Activated CD4-positive, alpha-beta T cell treated with anti-CD3 and anti-CD28 coated beads for 48 hours (primary cell): ENCODE measurements around the gene CLASP1.
"Not testable (repeated sequence)": the region's sequence is repeated elsewhere in the genome, so short reads cannot be mapped to it uniquely, and the experiment has no call there.

Experiments
- DNase-seq: peaks from one replicate; pipeline ENCODE4 v3.0.0-alpha.2; 2020

CLASP1 gene

DNA sequence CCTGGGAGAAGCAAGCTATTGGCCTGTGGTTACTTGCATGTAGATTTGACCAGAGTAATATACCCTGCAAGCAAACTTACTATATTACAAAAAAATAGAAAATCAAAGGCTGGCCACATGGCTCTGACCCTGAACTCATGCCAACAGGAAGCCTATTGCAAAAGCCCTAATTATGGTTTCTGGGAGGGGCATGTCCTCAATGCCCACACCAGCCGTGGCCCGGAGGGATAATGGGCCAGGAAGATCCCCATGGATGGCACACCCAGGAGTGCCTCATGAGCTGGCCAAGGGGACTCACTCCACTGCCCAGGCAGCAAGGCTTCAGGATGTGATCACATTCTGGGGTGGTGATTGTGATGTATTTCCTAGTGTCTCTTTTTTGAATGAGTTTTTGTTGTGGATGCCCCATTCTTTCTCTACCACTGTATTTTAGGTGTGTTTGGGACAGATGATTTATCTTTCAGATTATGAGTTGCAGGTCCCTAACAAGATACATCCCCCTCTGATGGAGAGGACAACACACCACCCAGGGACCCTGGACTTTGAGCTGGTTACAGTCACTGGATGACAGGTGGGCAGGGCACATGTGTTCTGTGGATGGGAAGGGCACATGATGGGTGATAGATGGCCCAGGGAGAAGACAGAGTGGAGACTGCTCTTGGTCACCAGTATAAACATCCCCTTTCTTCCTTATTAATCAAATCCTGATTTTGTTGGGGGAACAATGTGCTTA, 345.6 kb downstream of the CLASP1 start:
- no peak for DNase-seq

DNA sequence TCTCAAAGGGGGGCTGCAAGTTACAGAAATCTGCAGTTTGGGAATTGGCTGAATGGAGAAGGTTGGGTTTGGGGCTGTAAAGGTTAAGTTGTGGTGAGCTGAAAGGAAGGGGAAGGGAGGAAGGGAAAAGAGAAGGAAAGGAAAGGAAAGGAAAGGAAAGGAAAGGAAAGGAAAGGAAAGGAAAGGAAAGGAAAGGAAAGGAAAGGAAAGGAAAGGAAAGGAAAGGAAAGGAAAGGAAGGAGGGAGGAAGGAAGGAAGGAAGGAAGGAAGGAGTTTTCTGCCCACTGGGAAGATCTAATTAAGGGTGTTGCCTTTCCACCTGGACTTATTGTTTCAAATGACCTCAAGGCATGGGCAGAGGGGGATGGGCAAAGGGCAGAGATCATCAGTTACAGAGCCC, 348.1 kb downstream of the CLASP1 start:
- not testable (repeated sequence) for DNase-seq

DNA sequence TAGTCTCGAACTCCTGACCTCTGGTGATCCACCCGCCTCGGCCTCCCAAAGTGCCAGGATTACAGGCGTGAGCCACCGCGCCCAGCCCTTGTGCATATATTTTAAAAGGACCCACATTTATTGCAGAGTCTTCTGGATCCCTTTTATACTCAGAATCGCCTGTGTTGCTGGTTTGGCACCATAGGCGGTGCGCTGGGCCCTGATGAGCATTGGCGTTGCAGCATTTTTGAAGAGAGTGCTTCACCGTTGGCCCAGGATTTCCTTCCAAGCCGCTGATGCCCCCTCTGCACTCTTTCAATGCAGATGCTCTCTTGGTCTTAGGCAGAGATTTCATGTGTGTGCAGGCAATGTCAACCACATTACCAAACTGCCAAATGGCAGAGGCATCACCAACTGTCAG, 350.8 kb downstream of the CLASP1 start:
- no peak for DNase-seq

DNA sequence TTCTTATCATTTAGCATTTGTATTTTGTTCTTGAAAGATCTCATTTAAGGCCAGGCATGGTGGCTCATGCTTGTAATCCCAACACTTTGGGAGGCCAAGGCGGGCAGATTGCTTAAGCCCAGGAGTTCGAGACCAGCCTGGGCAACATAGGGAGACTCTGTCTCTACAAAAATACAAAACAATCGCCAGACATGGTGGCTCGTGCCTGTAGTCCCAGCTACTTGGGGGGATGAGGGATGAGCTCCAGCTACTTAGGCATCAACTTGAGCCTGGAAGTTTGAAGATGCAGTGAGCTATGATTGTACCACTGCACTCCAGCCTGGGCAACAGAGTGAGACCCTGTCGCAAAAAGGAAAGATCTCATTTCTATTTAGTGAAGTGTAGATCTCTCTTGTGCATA, 351.4 kb downstream of the CLASP1 start:
- not testable (repeated sequence) for DNase-seq

DNA sequence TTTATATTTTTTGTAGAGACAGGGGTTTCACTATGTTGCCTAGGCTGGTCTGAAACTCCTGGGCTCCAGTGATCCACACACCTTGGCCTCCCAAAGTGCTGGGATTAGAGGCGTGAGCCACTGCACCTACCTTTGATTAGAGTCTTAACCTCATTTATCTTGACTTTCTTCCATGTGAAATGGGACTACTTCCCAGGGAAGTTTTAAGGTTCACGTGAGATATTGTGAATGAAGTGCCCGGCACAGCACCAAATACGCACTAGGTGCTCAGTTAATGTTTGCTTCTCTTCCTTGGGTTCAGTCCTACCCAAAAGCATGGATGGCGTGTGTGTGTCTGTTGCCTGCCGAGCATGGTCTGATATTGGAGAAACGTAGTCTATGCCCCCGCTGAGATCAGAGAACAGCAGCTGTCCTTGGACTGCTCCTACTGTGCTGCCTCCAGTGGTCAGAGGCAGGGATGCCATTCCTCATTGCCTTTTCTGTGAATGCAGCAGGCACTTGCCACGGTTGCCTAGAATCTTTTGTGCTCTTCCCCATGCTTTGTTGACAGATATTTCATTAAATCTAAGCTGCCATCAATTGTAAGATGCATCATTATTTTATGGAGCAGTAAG, 351.9 kb downstream of the CLASP1 start:
- peak; percentile 28 for DNase-seq

DNA sequence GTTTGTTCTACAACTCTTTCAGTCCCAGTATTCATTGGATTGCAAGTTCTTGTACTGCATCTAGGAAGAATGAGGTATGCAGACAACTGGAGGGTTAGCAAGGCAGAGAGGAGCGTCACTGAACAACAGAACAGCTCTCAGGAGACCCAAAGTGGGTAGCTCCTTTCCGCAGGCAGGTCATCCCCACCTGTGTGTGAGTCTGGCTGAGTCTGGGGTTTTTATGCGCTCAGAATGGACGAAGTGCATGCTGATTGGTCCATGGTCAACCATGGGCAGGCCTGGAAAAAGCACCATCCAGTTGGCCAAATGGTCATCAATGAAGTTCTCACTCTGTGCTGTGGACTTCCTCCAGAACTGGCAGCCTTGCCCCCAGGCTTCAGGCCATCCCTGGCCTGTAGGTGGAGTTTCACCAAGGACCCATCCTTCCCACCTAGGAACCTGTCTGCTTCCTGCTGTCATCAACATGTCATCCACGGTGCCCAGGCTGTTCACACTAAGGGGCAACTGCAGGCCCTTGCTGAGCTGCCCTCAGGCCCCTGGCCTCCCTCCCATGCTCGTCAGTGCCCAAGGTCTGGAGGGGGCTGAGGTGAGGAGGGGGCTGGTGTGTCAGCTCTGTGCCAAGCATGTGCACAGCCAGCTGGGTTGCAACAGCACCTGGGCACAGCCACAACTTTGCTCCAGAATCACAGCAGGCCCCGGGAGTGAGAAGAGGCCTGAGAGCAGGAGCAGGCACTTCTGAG, 353.2 kb downstream of the CLASP1 start:
- no peak for DNase-seq

DNA sequence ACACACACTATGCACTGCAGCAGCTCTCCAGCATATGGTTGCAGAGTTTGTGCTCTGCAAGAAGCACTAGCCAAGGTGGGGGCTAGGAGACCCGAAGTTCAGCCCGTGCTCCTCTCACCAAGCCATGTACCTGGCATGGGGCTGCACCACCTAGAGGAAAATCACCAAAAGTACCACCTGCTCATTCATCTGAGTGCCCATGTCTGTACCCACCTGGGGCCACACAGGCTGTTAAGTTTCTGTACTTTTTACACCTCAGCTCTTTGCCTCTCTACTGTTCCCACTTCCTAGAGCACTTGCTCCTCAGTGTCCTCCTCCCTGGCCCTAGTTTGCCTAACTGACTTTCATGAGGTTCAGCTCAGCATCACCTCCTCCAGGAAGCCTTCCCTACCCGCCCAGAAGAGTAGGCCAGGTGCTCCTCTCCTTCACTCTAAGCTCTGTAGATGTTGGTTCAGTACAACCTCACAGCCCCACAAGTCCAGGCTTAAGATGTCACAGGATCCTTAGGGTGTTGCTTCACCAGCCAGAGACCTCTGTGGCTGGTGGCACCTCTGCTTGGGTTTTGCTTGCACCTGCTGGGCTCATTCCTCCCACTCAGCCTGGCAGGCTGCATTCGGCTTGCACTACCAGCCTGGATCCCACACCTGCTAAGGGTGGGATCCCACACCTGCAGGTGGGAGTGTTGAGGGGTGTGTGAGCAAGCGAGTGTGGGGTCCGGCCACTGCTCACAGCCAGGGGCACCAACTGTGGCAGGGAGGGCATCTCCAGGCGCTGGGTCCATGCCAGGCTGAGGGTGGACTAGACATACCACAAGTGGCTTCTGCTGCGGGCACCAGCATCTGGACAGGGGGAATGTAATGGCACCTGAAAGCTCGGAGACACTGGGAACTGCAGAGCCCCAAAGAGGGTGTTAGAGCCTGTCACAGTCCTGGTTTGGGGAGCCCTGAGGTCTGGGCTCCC, 354.1 kb downstream of the CLASP1 start:
- no peak for DNase-seq

DNA sequence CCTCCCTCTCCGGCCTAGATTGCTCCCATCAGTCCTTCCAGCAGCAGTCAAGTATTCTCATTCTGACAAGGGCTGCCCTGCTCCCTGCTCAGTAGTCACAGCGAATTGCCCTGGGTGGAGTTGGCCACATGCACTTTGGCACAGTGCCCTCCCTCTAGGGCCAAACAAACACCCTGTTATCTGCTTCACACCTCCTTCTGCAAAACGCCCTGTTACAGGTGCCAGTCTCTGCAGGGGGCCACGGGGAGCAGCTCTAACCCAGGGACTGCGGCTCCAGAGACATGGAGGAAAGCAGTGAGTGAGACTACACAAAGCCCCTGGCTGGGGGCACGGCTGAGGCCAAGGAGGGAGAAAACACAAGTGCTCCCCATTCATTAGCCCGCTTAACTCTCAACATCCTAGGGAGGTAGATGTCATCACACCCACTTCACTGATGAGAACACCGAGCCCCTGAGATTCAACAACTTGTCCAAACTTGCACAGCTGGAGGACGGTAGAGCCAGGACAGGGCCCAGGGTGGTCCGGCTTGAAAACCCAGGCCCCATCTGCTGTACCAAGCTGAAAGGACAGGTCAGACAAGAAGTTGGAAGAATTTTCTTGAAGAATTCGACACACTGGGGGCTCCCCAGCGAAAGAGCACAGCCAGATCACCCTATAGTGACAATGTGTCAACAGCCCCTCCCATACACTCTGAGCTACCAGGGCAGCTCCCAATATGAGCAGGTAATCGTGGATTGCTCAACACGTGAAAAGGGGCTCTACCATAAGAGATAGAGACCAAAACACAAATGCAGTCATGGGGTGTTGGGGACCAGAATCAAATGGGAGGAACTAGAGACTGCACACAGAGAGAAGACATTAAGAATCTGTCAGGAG, 355.6 kb downstream of the CLASP1 start:
- no peak for DNase-seq

DNA sequence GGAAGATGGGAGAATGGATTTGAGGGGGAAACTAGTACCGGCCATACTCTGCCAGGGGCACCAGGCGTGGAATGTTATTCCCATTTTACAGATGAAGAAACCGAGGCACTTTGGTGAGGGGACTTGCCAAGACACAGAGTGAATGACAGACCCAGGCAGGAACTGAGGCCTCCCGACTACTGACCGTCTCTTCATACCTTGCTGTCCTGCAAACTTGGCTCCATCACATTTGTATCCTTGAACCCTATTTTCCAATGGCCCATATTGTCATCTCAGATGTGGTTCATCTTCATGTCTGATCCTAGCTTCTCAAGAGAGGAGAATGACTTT, 358.0 kb downstream of the CLASP1 start:
- DNase-seq, result no peak

DNA sequence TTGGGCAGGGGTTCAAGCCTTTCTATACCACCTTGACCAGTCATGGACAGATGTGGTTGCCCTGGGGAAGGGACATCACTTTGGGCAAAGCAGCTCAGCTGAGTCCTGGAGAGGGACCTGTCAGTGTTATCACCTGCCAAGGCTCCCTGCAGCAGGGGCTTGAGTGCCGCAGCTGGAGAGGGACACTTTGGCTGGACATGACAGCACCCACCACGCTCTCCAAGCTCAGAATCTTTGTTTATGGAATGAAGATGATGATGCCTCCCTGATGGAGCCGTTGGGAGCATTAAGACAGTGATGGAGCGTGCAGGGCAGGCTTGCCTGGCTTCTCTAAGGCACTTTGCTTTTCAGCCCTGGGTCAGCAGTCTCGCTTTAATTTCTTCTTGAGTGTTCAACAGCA, 360.0 kb downstream of the CLASP1 start:
- no peak for DNase-seq

DNA sequence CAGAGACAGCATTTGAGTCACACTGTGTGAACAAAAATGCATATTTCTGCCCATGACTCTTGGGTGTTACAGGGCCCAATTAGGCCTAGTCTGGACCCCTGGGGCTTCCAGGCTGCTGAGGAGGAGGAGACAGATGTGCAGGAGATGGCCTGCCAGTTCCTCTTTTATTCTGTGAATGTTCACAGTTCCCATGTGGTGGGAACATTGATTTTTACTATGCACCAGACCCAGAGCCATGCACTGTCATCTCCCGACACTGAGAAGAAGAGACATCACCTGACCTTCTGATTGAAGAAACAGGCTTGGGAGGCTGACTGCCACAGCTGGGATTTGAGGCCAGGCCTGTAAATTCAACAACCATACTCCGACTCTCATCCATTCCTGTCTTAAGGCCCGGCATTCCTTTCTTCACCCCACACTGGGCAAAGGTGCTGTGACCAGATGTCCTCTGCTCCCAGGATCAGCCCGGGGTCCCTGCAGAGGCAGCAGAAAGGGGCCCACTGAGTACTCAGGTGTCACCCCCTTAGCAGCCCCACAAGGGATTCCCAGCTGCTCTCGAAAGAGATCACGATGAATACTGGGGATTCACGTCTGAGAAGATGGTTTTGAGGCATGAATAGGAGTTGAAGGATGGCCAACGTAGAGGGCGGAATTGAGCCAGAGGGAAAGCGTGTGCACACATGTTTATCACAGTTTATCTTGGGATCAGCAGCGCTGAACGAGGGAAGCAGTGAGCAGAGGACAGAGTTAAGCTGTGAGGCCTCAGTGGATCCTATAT, 360.6 kb downstream of the CLASP1 start:
- no peak for DNase-seq

DNA sequence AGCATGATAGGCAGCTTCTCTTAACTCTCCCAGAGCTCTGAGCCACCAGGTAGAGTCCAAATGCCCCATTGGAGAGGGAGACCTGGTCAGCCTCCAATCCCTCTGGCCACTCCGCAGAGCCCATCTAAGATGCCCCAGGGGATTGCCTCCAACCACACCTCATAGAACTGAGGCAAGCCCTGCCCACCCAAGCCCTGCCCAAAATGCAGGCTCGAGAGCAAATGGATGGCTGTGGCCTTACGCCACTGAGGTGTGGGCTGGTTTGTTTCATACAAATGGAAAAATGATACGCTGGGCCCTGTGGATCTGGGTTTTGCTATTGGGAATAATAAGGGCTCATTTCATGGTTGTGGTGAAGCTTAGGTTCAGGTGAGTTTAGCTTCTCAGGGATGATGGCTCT, 361.3 kb downstream of the CLASP1 start:
- DNase-seq, result no peak
